WTC11 (cell line): ENCODE measurements around the gene RYR3. TPM values are rescaled to one million over a fixed set of nuclear protein-coding genes. Genes with fewer than 3 reads are reported as not detected.

Experiments
- ATAC-seq: fragments of 200-7000 bp; cut with Tn5 transposase; 2 replicates; pipeline ENCODE4 v1.10.0; 2021; ENCODE audit warnings: mild to moderate bottlenecking, moderate library complexity
- CTCF ChIA-PET: fragments of 300-600 bp; sonication (Branson Sonifier 250); formaldehyde crosslinking; loops from one replicate; lab custom pipeline; 2021; ENCODE audit warnings: antibody characterized with exemption; lab: Charles Lee
- POLR2A ChIA-PET: fragments of 350-600 bp; sonication (Branson Sonifier 250); formaldehyde crosslinking; loops from one replicate; lab custom pipeline; 2021; ENCODE audit warnings: antibody characterized with exemption; lab: Charles Lee
- DNase-seq: peaks from one replicate; pipeline ENCODE4 v3.0.0; 2021; ENCODE audit warnings: low spot score
- H3K27ac Mint-ChIP-seq: 2 replicates; pipeline ENCODE4 v1.8.0; 2021; ENCODE audit warnings: mixed read lengths
- H3K27me3 Mint-ChIP-seq: 2 replicates; pipeline ENCODE4 v1.8.0; 2021; ENCODE audit warnings: low read depth, mild to moderate bottlenecking, moderate library complexity, mixed read lengths
- H3K36me3 Mint-ChIP-seq: 2 replicates; pipeline ENCODE4 v1.8.0; 2021; ENCODE audit warnings: mixed read lengths
- H3K4me1 Mint-ChIP-seq: 2 replicates; pipeline ENCODE4 v1.8.0; 2022; ENCODE audit warnings: mixed read lengths
- H3K4me3 Mint-ChIP-seq: 2 replicates; pipeline ENCODE4 v1.8.0; 2021; ENCODE audit warnings: mild to moderate bottlenecking, moderate library complexity, mixed read lengths
- H3K9me3 Mint-ChIP-seq: 2 replicates; pipeline ENCODE4 v1.8.0; 2021; ENCODE audit warnings: mixed read lengths
- GRHL2 ChIP-seq: fragments of 250-450 bp; sonication (Bioruptor Pico); IDR thresholded peaks from 2 replicates; pipeline ENCODE4 v1.8.0; 2022; ENCODE audit warnings: mild to moderate bottlenecking, moderate library complexity; ENCODE audit not compliant: insufficient replicate concordance, severe bottlenecking
- IRF2 ChIP-seq: sonication (generic); formaldehyde crosslinking; IDR thresholded peaks from 2 replicates; pipeline ENCODE4 v1.8.0; 2022; ENCODE audit warnings: low read depth, missing genetic modification reagents, borderline replicate concordance
- MXD4 ChIP-seq: fragments of 250-450 bp; sonication (Bioruptor Pico); IDR thresholded peaks from 2 replicates; pipeline ENCODE4 v1.8.0; 2021; ENCODE audit warnings: mild to moderate bottlenecking, moderate library complexity, borderline replicate concordance
- MYBL2 ChIP-seq: sonication (generic); formaldehyde crosslinking; IDR thresholded peaks from 2 replicates; pipeline ENCODE4 v1.8.1; 2023; ENCODE audit warnings: mild to moderate bottlenecking, moderate library complexity, missing genetic modification reagents
- NR2C2 ChIP-seq: sonication (generic); formaldehyde crosslinking; IDR thresholded peaks from 2 replicates; pipeline ENCODE4 v1.8.0; 2022; ENCODE audit warnings: mild to moderate bottlenecking, missing genetic modification reagents
- PRRX2 ChIP-seq: fragments of 250-450 bp; sonication (Bioruptor Pico); IDR thresholded peaks from 2 replicates; pipeline ENCODE4 v1.8.0; 2021; ENCODE audit warnings: mild to moderate bottlenecking
- RORB ChIP-seq: fragments of 250-450 bp; sonication (Bioruptor Pico); IDR thresholded peaks from 2 replicates; pipeline ENCODE4 v1.9.0; 2021; ENCODE audit warnings: mild to moderate bottlenecking
- SMAD3 ChIP-seq: sonication (generic); formaldehyde crosslinking; IDR thresholded peaks from 2 replicates; pipeline ENCODE4 v1.8.0; 2022; ENCODE audit warnings: missing genetic modification reagents, mild to moderate bottlenecking, borderline replicate concordance
- SMAD4 ChIP-seq: sonication (generic); formaldehyde crosslinking; IDR thresholded peaks from 2 replicates; pipeline ENCODE4 v1.8.0; 2022; ENCODE audit warnings: mild to moderate bottlenecking, missing genetic modification reagents
- ZNF416 ChIP-seq: fragments of 250-450 bp; sonication (Bioruptor Pico); IDR thresholded peaks from 2 replicates; pipeline ENCODE4 v1.9.0; 2021; ENCODE audit warnings: mild to moderate bottlenecking, inconsistent platforms
- total RNA-seq: library from RNA; stranded (reverse); gene quantifications from 3 replicates; pipeline ENCODE4 v1.2.3, GENCODE V29; 2021
- TF ChIP-seq, protein P1 (sequence below): sonication (generic); formaldehyde crosslinking; IDR thresholded peaks from 2 replicates; pipeline ENCODE4 v1.8.0; 2022; ENCODE audit warnings: mild to moderate bottlenecking, missing genetic modification reagents
- TF ChIP-seq, protein P2 (sequence below): sonication (generic); formaldehyde crosslinking; IDR thresholded peaks from 2 replicates; pipeline ENCODE4 v1.8.1; 2023; ENCODE audit warnings: mild to moderate bottlenecking, missing genetic modification reagents, moderate library complexity
- TF ChIP-seq, protein P3 (sequence below): fragments of 250-450 bp; sonication (Bioruptor Pico); IDR thresholded peaks from 2 replicates; pipeline ENCODE4 v1.9.0; 2021; ENCODE audit warnings: mild to moderate bottlenecking
- TF ChIP-seq, protein P4 (sequence below): sonication (generic); formaldehyde crosslinking; IDR thresholded peaks from 2 replicates; pipeline ENCODE4 v1.8.0; 2023; ENCODE audit warnings: missing genetic modification reagents
- TF ChIP-seq, protein P5 (sequence below): sonication (generic); formaldehyde crosslinking; IDR thresholded peaks from 2 replicates; pipeline ENCODE4 v1.8.1; 2022; ENCODE audit warnings: mild to moderate bottlenecking, moderate library complexity, missing genetic modification reagents
- TF ChIP-seq, protein P6 (sequence below): sonication (generic); formaldehyde crosslinking; IDR thresholded peaks from 2 replicates; pipeline ENCODE4 v1.8.1; 2023; ENCODE audit warnings: mild to moderate bottlenecking, missing genetic modification reagents, borderline replicate concordance
- TF ChIP-seq, protein P7 (sequence below): sonication (generic); formaldehyde crosslinking; IDR thresholded peaks from 2 replicates; pipeline ENCODE4 v1.8.1; 2022; ENCODE audit warnings: mild to moderate bottlenecking, missing genetic modification reagents, moderate library complexity, borderline replicate concordance

The RYR3 gene
- total RNA-seq, 1 experiment from 2014 or later = 1.4 TPM

DNA sequence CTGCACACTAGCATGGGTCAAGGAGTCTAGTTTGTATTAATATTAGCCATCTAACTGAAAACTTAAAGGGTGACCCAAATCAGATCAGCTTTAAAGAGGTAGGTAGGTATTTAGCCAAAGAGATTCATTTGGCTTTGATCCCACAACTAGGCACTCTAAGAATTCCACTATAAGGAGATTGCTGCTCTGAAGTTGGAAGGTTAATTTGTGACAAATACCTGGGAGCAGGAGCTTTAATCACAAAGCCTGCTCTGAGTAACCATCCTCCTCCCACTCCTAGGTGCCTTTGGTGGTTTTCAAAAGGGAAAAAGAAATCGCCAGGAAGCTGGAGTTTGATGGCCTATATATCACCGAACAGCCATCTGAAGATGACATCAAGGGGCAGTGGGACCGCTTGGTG lies 537.2 kb downstream of the RYR3 start:
- TF ChIP-seq SMAD4 (CRISPR knock-in tag) = no peak
- TF ChIP-seq, protein P1, sequence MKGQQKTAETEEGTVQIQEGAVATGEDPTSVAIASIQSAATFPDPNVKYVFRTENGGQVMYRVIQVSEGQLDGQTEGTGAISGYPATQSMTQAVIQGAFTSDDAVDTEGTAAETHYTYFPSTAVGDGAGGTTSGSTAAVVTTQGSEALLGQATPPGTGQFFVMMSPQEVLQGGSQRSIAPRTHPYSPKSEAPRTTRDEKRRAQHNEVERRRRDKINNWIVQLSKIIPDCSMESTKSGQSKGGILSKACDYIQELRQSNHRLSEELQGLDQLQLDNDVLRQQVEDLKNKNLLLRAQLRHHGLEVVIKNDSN (CRISPR knock-in tag) = no peak
- TF ChIP-seq, protein P2, sequence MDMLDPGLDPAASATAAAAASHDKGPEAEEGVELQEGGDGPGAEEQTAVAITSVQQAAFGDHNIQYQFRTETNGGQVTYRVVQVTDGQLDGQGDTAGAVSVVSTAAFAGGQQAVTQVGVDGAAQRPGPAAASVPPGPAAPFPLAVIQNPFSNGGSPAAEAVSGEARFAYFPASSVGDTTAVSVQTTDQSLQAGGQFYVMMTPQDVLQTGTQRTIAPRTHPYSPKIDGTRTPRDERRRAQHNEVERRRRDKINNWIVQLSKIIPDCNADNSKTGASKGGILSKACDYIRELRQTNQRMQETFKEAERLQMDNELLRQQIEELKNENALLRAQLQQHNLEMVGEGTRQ (CRISPR knock-in tag) = no peak
- Mint-ChIP-seq H3K36me3 (no peaks in the 10 kb centered on the region), H3K27ac (no peak overlapping the region), H3K4me3 (no peak overlapping the region), H3K27me3 (no peaks in the 10 kb centered on the region; the same call in 1 of the 2 replicates), H3K4me1 (peaks cover 42% of the 10 kb centered on the region), H3K9me3 (no peaks in the 10 kb centered on the region)
- DNase-seq (no peak), ATAC-seq (no peak)
- CTCF ChIA-PET = interaction anchor here (1.7 kb wide), 1 partner anchor 116 kb away, joined by 4 read pairs; no protein-coding TSS in a partner anchor
- POLR2A ChIA-PET = interaction anchor here (0.7 kb wide), 1 partner anchor 110 kb away, joined by 7 read pairs; no protein-coding TSS in a partner anchor

DNA sequence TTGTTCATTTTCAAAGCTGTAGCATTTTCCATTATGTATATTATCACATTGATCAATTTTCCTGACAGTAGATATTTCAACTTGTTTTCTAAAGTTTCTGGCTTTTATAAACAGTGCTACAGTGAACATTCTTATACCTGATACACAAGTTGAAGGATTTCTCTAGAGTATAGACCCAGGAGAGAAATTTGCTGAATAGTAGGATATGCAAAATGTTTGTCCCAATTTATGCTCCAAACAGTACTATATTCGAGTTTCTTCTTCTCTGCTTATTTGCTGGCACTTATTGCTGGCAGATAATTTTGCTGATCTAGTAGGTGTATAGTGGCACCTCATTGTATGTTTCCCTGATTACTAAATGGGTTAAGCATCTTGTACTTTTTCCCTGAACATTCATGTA lies 540.3 kb downstream of the RYR3 start:
- H3K9me3 Mint-ChIP-seq = no peaks in the 10 kb centered on the region
- H3K27ac Mint-ChIP-seq = no peak overlapping the region
- no peaks in the 10 kb centered on the region for H3K36me3 Mint-ChIP-seq
- no peaks in the 10 kb centered on the region; the same call in 1 of the 2 replicates for H3K27me3 Mint-ChIP-seq
- TF ChIP-seq PRRX2 (no peak), MYBL2 (CRISPR knock-in tag) (no peak), SMAD3 (CRISPR knock-in tag) (no peak), RORB (CRISPR knock-in tag) (no peak), NR2C2 (CRISPR knock-in tag) (no peak), ZNF416 (CRISPR knock-in tag) (no peak), MXD4 (CRISPR knock-in tag) (no peak), GRHL2 (CRISPR knock-in tag) (no peak), IRF2 (no peak)
- TF ChIP-seq, protein P3, sequence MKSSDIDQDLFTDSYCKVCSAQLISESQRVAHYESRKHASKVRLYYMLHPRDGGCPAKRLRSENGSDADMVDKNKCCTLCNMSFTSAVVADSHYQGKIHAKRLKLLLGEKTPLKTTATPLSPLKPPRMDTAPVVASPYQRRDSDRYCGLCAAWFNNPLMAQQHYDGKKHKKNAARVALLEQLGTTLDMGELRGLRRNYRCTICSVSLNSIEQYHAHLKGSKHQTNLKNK (CRISPR knock-in tag) = no peak
- TF ChIP-seq, protein P4, sequence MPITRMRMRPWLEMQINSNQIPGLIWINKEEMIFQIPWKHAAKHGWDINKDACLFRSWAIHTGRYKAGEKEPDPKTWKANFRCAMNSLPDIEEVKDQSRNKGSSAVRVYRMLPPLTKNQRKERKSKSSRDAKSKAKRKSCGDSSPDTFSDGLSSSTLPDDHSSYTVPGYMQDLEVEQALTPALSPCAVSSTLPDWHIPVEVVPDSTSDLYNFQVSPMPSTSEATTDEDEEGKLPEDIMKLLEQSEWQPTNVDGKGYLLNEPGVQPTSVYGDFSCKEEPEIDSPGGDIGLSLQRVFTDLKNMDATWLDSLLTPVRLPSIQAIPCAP (CRISPR knock-in tag) = no peak
- TF ChIP-seq, protein P5, sequence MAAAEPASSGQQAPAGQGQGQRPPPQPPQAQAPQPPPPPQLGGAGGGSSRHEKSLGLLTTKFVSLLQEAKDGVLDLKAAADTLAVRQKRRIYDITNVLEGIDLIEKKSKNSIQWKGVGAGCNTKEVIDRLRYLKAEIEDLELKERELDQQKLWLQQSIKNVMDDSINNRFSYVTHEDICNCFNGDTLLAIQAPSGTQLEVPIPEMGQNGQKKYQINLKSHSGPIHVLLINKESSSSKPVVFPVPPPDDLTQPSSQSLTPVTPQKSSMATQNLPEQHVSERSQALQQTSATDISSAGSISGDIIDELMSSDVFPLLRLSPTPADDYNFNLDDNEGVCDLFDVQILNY = no peak
- TF ChIP-seq, protein P6, sequence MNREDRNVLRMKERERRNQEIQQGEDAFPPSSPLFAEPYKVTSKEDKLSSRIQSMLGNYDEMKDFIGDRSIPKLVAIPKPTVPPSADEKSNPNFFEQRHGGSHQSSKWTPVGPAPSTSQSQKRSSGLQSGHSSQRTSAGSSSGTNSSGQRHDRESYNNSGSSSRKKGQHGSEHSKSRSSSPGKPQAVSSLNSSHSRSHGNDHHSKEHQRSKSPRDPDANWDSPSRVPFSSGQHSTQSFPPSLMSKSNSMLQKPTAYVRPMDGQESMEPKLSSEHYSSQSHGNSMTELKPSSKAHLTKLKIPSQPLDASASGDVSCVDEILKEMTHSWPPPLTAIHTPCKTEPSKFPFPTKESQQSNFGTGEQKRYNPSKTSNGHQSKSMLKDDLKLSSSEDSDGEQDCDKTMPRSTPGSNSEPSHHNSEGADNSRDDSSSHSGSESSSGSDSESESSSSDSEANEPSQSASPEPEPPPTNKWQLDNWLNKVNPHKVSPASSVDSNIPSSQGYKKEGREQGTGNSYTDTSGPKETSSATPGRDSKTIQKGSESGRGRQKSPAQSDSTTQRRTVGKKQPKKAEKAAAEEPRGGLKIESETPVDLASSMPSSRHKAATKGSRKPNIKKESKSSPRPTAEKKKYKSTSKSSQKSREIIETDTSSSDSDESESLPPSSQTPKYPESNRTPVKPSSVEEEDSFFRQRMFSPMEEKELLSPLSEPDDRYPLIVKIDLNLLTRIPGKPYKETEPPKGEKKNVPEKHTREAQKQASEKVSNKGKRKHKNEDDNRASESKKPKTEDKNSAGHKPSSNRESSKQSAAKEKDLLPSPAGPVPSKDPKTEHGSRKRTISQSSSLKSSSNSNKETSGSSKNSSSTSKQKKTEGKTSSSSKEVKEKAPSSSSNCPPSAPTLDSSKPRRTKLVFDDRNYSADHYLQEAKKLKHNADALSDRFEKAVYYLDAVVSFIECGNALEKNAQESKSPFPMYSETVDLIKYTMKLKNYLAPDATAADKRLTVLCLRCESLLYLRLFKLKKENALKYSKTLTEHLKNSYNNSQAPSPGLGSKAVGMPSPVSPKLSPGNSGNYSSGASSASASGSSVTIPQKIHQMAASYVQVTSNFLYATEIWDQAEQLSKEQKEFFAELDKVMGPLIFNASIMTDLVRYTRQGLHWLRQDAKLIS (CRISPR knock-in tag) = no peak
- TF ChIP-seq, protein P7, sequence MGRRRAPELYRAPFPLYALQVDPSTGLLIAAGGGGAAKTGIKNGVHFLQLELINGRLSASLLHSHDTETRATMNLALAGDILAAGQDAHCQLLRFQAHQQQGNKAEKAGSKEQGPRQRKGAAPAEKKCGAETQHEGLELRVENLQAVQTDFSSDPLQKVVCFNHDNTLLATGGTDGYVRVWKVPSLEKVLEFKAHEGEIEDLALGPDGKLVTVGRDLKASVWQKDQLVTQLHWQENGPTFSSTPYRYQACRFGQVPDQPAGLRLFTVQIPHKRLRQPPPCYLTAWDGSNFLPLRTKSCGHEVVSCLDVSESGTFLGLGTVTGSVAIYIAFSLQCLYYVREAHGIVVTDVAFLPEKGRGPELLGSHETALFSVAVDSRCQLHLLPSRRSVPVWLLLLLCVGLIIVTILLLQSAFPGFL (CRISPR knock-in tag) = no peak
- CTCF ChIA-PET = interaction anchor here (1.0 kb wide), 1 partner anchor 113 kb away, joined by 3 read pairs; no protein-coding TSS in a partner anchor
- peaks cover 21% of the 10 kb centered on the region for H3K4me1 Mint-ChIP-seq
- POLR2A ChIA-PET = no interaction called here
- H3K4me3 Mint-ChIP-seq = no peak overlapping the region
- DNase-seq = no peak
- ATAC-seq = no peak
